ENCODE results near the gene ADAMTS17.

ADAMTS17 gene

GRCh38 chr15:99992611-99993231 lies 349.1 kb downstream of the ADAMTS17 start:
- peaks cover 2% of the 10 kb centered on the region for H3K9me3 ChIP-seq (ENCODE audit: severe bottlenecking)
- DNase-seq = no peak
- H3K27ac ChIP-seq = no peak overlapping the region
- H3K36me3 ChIP-seq = no peaks in the 10 kb centered on the region
- no peak for TF ChIP-seq CTCF (IDR thresholded peaks at IDR 0.05; ENCODE audit: low read depth, low read length)
- no peak overlapping the region for H3K4me3 ChIP-seq (ENCODE audit: low read depth, low read length)
- H3K27me3 ChIP-seq (ENCODE audit: insufficient read depth, low read depth, severe bottlenecking) = peaks cover 13% of the 10 kb centered on the region

- Histone ChIP-seq H3K4me3 (ENCODE audit: low read depth, low read length) (no peak overlapping the region), H3K36me3 (no peaks in the 10 kb centered on the region), H3K9me3 (ENCODE audit: severe bottlenecking) (peaks cover 2% of the 10 kb centered on the region), H3K27ac (no peak overlapping the region), H3K27me3 (ENCODE audit: insufficient read depth, low read depth, severe bottlenecking) (no peaks in the 10 kb centered on the region)
- no peak for TF ChIP-seq CTCF (IDR thresholded peaks at IDR 0.05; ENCODE audit: low read depth, low read length)
- DNase-seq = no peak
Measured at GRCh38 chr15:99989095-99989494, 352.7 kb downstream of the ADAMTS17 start.

GRCh38 chr15:99987701-99988100 lies 354.1 kb downstream of the ADAMTS17 start:
- Histone ChIP-seq H3K4me3 (ENCODE audit: low read depth, low read length) (no peak overlapping the region), H3K27ac (no peak overlapping the region), H3K36me3 (no peaks in the 10 kb centered on the region), H3K27me3 (ENCODE audit: insufficient read depth, low read depth, severe bottlenecking) (peaks cover 5% of the 10 kb centered on the region), H3K9me3 (ENCODE audit: severe bottlenecking) (peaks cover 2% of the 10 kb centered on the region)
- no peak for TF ChIP-seq CTCF (IDR thresholded peaks at IDR 0.05; ENCODE audit: low read depth, low read length)
- no peak for DNase-seq

GRCh38 chr15:99987119-99987506 lies 354.7 kb downstream of the ADAMTS17 start:
- Histone ChIP-seq H3K9me3 (ENCODE audit: severe bottlenecking) (peaks cover 2% of the 10 kb centered on the region), H3K4me3 (ENCODE audit: low read depth, low read length) (no peak overlapping the region), H3K36me3 (no peaks in the 10 kb centered on the region), H3K27ac (no peak overlapping the region), H3K27me3 (ENCODE audit: insufficient read depth, low read depth, severe bottlenecking) (peaks cover 8% of the 10 kb centered on the region)
- no peak for DNase-seq
- no peak for TF ChIP-seq CTCF (IDR thresholded peaks at IDR 0.05; ENCODE audit: low read depth, low read length)

- Histone ChIP-seq H3K9me3 (ENCODE audit: severe bottlenecking) (peaks cover 2% of the 10 kb centered on the region), H3K4me3 (ENCODE audit: low read depth, low read length) (no peak overlapping the region), H3K27me3 (ENCODE audit: insufficient read depth, low read depth, severe bottlenecking) (peaks cover 8% of the 10 kb centered on the region), H3K36me3 (no peaks in the 10 kb centered on the region), H3K27ac (no peak overlapping the region)
- TF ChIP-seq CTCF (IDR thresholded peaks at IDR 0.05; ENCODE audit: low read depth, low read length) = no peak
- no peak for DNase-seq
Measured at GRCh38 chr15:99986297-99987118, 355.3 kb downstream of the ADAMTS17 start.
